MM.1S (cell line): Measurements from ENCODE around the gene PORCN.

Experiments
- DNase-seq: peaks from one replicate; pipeline ENCODE4 v3.0.0-alpha.2; 2015
- H2AFZ ChIP-seq: fragments of 300-600 bp; sonication (generic); 2 replicates; pipeline ENCODE4 v1.6.0; 2016; ENCODE audit warnings: antibody characterized with exemption, low read length
- H3F3A ChIP-seq: fragments of 300-600 bp; sonication (generic); 2 replicates; pipeline ENCODE4 v1.6.1; 2016; ENCODE audit warnings: mild to moderate bottlenecking, antibody characterized with exemption, low read length, moderate library complexity, mixed read lengths; ENCODE audit not compliant: insufficient read depth
- H3K27ac ChIP-seq: fragments of 300-600 bp; sonication (generic); 2 replicates; pipeline ENCODE4 v1.5.1; 2016; ENCODE audit warnings: mild to moderate bottlenecking, low read length
- H3K27me3 ChIP-seq: fragments of 300-600 bp; sonication (generic); replicated peaks from 2 replicates; pipeline ENCODE4 v1.6.0; 2016; ENCODE audit warnings: low read length; ENCODE audit not compliant: insufficient read depth
- H3K36me3 ChIP-seq: fragments of 300-600 bp; sonication (generic); replicated peaks from 2 replicates; pipeline ENCODE4 v1.6.1; 2016; ENCODE audit warnings: mild to moderate bottlenecking, low read length, mixed read lengths; ENCODE audit not compliant: insufficient read depth
- H3K4me1 ChIP-seq: fragments of 300-600 bp; sonication (generic); 2 replicates; pipeline ENCODE4 v1.6.1; 2016; ENCODE audit warnings: low read length, mixed read lengths
- H3K4me2 ChIP-seq: fragments of 300-600 bp; sonication (generic); 2 replicates; pipeline ENCODE4 v1.6.0; 2016; ENCODE audit warnings: low read depth, low read length
- H3K4me3 ChIP-seq: fragments of 300-600 bp; sonication (generic); 2 replicates; pipeline ENCODE4 v1.5.1; 2016; ENCODE audit warnings: low read length, mixed read lengths
- H3K79me2 ChIP-seq: fragments of 300-600 bp; sonication (generic); 2 replicates; pipeline ENCODE4 v1.6.1; 2016; ENCODE audit warnings: mixed run types, low read length, mixed read lengths
- H3K9ac ChIP-seq: fragments of 300-600 bp; sonication (generic); 2 replicates; pipeline ENCODE4 v1.6.1; 2016; ENCODE audit warnings: low read length, mixed read lengths
- H3K9me2 ChIP-seq: fragments of 300-600 bp; sonication (generic); replicated peaks from 2 replicates; pipeline ENCODE4 v1.6.1; 2016; ENCODE audit warnings: mild to moderate bottlenecking, low read length, mixed read lengths; ENCODE audit not compliant: insufficient read depth
- H3K9me3 ChIP-seq: fragments of 300-600 bp; sonication (generic); replicated peaks from 2 replicates; pipeline ENCODE4 v1.6.1; 2016; ENCODE audit warnings: mild to moderate bottlenecking, low read length, mixed read lengths; ENCODE audit not compliant: insufficient read depth
- H4K20me1 ChIP-seq: fragments of 300-600 bp; sonication (generic); 2 replicates; pipeline ENCODE4 v1.6.1; 2016; ENCODE audit warnings: mild to moderate bottlenecking, low read length, moderate library complexity, mixed read lengths; ENCODE audit not compliant: insufficient read depth
- CTCF ChIP-seq: fragments of 300-600 bp; sonication (generic); IDR thresholded peaks from 2 replicates; pipeline ENCODE4 v1.5.1; 2016; ENCODE audit warnings: antibody characterized with exemption, low read length, mixed read lengths
- EZH2 ChIP-seq: fragments of 300-600 bp; sonication (generic); optimal IDR thresholded peaks from 2 replicates; pipeline ENCODE3; 2017; ENCODE audit warnings: low read depth, mild to moderate bottlenecking, antibody characterized with exemption, low read length, mixed read lengths
- EZH2phosphoT487 ChIP-seq: fragments of 300-600 bp; sonication (generic); IDR thresholded peaks from 2 replicates; pipeline ENCODE4 v1.6.1; 2018; ENCODE audit warnings: antibody characterized with exemption, low read length

The PORCN gene

GRCh38 chrX:48560681-48561080 is 51.9 kb downstream of the PORCN start:
- no peaks in the 10 kb centered on the region for H3K79me2 ChIP-seq
- H3K4me1 ChIP-seq = no peaks in the 10 kb centered on the region
- H3K36me3 ChIP-seq = no peaks in the 10 kb centered on the region
- H4K20me1 ChIP-seq = no peaks in the 10 kb centered on the region
- DNase-seq = no peak
- no peaks in the 10 kb centered on the region for H3K27me3 ChIP-seq
- H3K27ac ChIP-seq = no peak overlapping the region
- no peaks in the 10 kb centered on the region for H3F3A ChIP-seq
- H2AFZ ChIP-seq = no peak overlapping the region
- no peaks in the 10 kb centered on the region for H3K9me2 ChIP-seq
- H3K4me2 ChIP-seq = no peak overlapping the region
- no peak overlapping the region for H3K4me3 ChIP-seq
- H3K9me3 ChIP-seq = no peaks in the 10 kb centered on the region
- H3K9ac ChIP-seq = no peak overlapping the region
- TF ChIP-seq EZH2phosphoT487 (no peak), EZH2 (no peak), CTCF (no peak)

GRCh38 chrX:48569958-48570357 is 61.2 kb downstream of the PORCN start:
- 0 out of 2 replicates have a peak, but pooled peaks cover 1% of the 10 kb centered on the region for H3F3A ChIP-seq
- TF ChIP-seq EZH2phosphoT487 (no peak), EZH2 (no peak), CTCF (no peak)
- H2AFZ ChIP-seq = no peak overlapping the region
- no peak for DNase-seq
- H3K27me3 ChIP-seq = no peaks in the 10 kb centered on the region
- no peaks in the 10 kb centered on the region for H3K9me3 ChIP-seq
- no peaks in the 10 kb centered on the region for H3K4me1 ChIP-seq
- no peak overlapping the region for H3K27ac ChIP-seq
- H3K36me3 ChIP-seq = no peaks in the 10 kb centered on the region
- no peak overlapping the region for H3K4me3 ChIP-seq
- no peaks in the 10 kb centered on the region for H3K9me2 ChIP-seq
- H3K79me2 ChIP-seq = peaks cover 5% of the 10 kb centered on the region
- H4K20me1 ChIP-seq = no peaks in the 10 kb centered on the region
- H3K9ac ChIP-seq = no peak overlapping the region
- no peak overlapping the region for H3K4me2 ChIP-seq
